Endodermal cell (in vitro differentiated cells): ENCODE results near the gene BEX4. TPM values are rescaled to one million over a fixed set of nuclear protein-coding genes. Genes with fewer than 3 reads are reported as not detected.

Experiments used
- DNase-seq: peaks from one replicate; pipeline ENCODE4 v3.0.0-alpha.2; 2017
- H3K27ac ChIP-seq: 2 replicates; pipeline ENCODE4 v1.5.1; 2013; ENCODE audit warnings: mild to moderate bottlenecking, low read depth, low read length, moderate library complexity
- H3K27me3 ChIP-seq: 2 replicates; pipeline ENCODE4 v1.6.1; 2013; ENCODE audit warnings: mild to moderate bottlenecking, low read length, moderate library complexity; ENCODE audit not compliant: insufficient read depth, control insufficient read depth, poor library complexity, severe bottlenecking
- H3K36me3 ChIP-seq: 2 replicates; pipeline ENCODE4 v1.7.0; 2013; ENCODE audit warnings: mild to moderate bottlenecking, low read length, moderate library complexity; ENCODE audit not compliant: control insufficient read depth, insufficient read depth
- H3K4me1 ChIP-seq: one replicate; pipeline ENCODE4 v1.7.0; 2013; ENCODE audit warnings: low read length; ENCODE audit not compliant: control insufficient read depth, insufficient read depth
- H3K4me3 ChIP-seq: 2 replicates; pipeline ENCODE4 v1.5.1; 2013; ENCODE audit warnings: mild to moderate bottlenecking, low read length, moderate library complexity
- H3K9ac ChIP-seq: 2 replicates; pipeline ENCODE4 v1.6.1; 2013; ENCODE audit warnings: mild to moderate bottlenecking, low read length, moderate library complexity; ENCODE audit not compliant: poor library complexity, severe bottlenecking; ENCODE audit errors: extremely low read depth
- H3K9me3 ChIP-seq: 2 replicates; pipeline ENCODE4 v1.6.1; 2013; ENCODE audit warnings: mild to moderate bottlenecking, low read length, moderate library complexity; ENCODE audit not compliant: control insufficient read depth
- H3K27ac Mint-ChIP-seq: 2 replicates; pipeline ENCODE4 v1.8.0; 2020; ENCODE audit warnings: mixed read lengths
- H3K27me3 Mint-ChIP-seq: 2 replicates; pipeline ENCODE4 v1.8.0; 2021; ENCODE audit warnings: mild to moderate bottlenecking, mixed read lengths; ENCODE audit not compliant: insufficient read depth
- H3K36me3 Mint-ChIP-seq: 2 replicates; pipeline ENCODE4 v1.8.0; 2020; ENCODE audit warnings: low read depth, mixed read lengths
- H3K4me1 Mint-ChIP-seq: 2 replicates; pipeline ENCODE4 v1.8.0; 2020; ENCODE audit warnings: mixed read lengths
- H3K4me3 Mint-ChIP-seq: 2 replicates; pipeline ENCODE4 v1.8.0; 2020; ENCODE audit warnings: mild to moderate bottlenecking, moderate library complexity, mixed read lengths
- H3K9me3 Mint-ChIP-seq: 2 replicates; pipeline ENCODE4 v1.8.0; 2020; ENCODE audit warnings: mild to moderate bottlenecking, mixed read lengths
- WGBS, 2 experiments: methylation state at CpG; one replicate each; pipeline versions ENCODE4 v1.1.5 to v1.1.7; 2013; ENCODE audit warnings: missing lambda C conversion rate in 2 of 2, mixed read lengths in 1 of 2; ENCODE audit not compliant: insufficient coverage in 1 of 2, insufficient read length in 1 of 2; 5-methylcytosine and 5-hydroxymethylcytosine counted together
- total RNA-seq, 2 donors: library from RNA; stranded (reverse); fragmentation: NEBNext Ultra II Directional in 1 of 2; extraction: Animal tissue kit (Norgen Biotek cat#: 25700) in 1 of 2; gene quantifications; 2 replicates in 1 of 2; 3 replicates in 1 of 2; pipeline ENCODE4 v1.2.1, GENCODE V29; 2021
- TF ChIP-seq, protein P1 (sequence below): fragments of 200-600 bp; sonication (generic); conservative IDR thresholded peaks from 2 replicates; pipeline ENCODE4 v1.5.0; 2021; ENCODE audit warnings: antibody characterized with exemption, mild to moderate bottlenecking

The BEX4 gene
- total RNA-seq, 2 donors from 2014 or later: 65.1 to 71.0 TPM

DNA sequence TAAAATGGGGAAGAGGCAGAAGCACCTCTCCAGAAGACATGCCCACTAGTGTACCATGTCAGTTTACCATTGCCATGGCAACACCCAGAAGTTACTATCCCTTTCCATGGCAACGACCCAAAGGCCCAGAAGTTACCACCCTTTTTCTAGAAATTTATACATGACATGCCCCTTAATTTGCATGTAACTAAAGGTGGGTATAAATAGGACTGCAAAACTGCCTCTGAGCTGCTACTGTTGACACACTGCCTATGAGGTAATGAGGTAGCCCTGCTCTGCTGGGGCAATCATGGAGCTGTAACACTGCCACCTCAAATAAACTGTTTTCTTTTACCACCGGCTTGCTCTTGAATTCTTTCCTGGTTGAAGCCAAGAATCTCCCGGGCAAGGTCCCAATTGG is 13.9 kb upstream of the BEX4 start:
- no peak overlapping the region for H3K4me3 ChIP-seq
- H3K36me3 ChIP-seq: no peaks in the 10 kb centered on the region
- H3K36me3 Mint-ChIP-seq: no peaks in the 10 kb centered on the region
- peaks cover 19% of the 10 kb centered on the region for H3K9me3 Mint-ChIP-seq
- no peak overlapping the region for H3K27ac Mint-ChIP-seq
- no peaks in the 10 kb centered on the region for H3K27me3 ChIP-seq
- H3K9ac ChIP-seq: no peak overlapping the region
- H3K27me3 Mint-ChIP-seq: peaks cover 8% of the 10 kb centered on the region
- H3K4me3 Mint-ChIP-seq: no peak overlapping the region
- H3K4me1 Mint-ChIP-seq: no peaks in the 10 kb centered on the region
- no peak for DNase-seq
- WGBS, 2 experiments: 70% methylated on average over 1 of the region's 3 CpGs; no CpG with 5 or more reads in 1 of the 2 experiments
- no peaks in the 10 kb centered on the region for H3K9me3 ChIP-seq
- H3K4me1 ChIP-seq: no peaks in the 10 kb centered on the region
- no peak overlapping the region for H3K27ac ChIP-seq
- TF ChIP-seq, protein P1, sequence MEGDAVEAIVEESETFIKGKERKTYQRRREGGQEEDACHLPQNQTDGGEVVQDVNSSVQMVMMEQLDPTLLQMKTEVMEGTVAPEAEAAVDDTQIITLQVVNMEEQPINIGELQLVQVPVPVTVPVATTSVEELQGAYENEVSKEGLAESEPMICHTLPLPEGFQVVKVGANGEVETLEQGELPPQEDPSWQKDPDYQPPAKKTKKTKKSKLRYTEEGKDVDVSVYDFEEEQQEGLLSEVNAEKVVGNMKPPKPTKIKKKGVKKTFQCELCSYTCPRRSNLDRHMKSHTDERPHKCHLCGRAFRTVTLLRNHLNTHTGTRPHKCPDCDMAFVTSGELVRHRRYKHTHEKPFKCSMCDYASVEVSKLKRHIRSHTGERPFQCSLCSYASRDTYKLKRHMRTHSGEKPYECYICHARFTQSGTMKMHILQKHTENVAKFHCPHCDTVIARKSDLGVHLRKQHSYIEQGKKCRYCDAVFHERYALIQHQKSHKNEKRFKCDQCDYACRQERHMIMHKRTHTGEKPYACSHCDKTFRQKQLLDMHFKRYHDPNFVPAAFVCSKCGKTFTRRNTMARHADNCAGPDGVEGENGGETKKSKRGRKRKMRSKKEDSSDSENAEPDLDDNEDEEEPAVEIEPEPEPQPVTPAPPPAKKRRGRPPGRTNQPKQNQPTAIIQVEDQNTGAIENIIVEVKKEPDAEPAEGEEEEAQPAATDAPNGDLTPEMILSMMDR: no peak

DNA sequence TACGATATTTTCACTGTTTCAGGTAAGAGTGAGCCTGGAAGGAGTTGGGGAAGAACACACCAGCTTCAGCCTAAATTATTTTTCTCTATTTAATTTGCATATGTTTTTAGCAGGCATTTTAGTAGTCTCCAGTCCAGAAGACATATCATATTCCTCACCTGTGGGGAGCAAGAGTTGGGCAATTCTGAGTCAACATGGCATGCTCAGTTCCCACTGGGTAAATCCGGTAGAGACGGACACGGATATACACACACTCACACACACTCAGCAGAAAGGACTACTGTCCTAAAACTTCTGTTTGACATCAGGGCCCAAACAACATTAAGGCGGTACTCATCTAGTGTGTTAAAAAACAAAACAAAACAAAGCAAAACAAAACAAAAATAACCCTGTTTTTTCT is 4.9 kb upstream of the BEX4 start:
- no peaks in the 10 kb centered on the region for H3K36me3 Mint-ChIP-seq
- Histone ChIP-seq H3K4me1 (no peaks in the 10 kb centered on the region), H3K9me3 (no peaks in the 10 kb centered on the region), H3K27ac (no peak overlapping the region), H3K36me3 (no peaks in the 10 kb centered on the region), H3K27me3 (no peaks in the 10 kb centered on the region), H3K4me3 (no peak overlapping the region), H3K9ac (no peak overlapping the region)
- no peak for DNase-seq
- H3K27me3 Mint-ChIP-seq: peaks cover 7% of the 10 kb centered on the region
- 98% methylated on average over 5 of the region's 5 CpGs; no CpG with 5 or more reads in 1 of the 2 experiments for WGBS, 2 experiments
- no peak overlapping the region for H3K27ac Mint-ChIP-seq
- TF ChIP-seq, protein P1: no peak
- no peak overlapping the region for H3K4me3 Mint-ChIP-seq
- H3K4me1 Mint-ChIP-seq: peaks cover 2% of the 10 kb centered on the region
- peaks cover 10% of the 10 kb centered on the region for H3K9me3 Mint-ChIP-seq

DNA sequence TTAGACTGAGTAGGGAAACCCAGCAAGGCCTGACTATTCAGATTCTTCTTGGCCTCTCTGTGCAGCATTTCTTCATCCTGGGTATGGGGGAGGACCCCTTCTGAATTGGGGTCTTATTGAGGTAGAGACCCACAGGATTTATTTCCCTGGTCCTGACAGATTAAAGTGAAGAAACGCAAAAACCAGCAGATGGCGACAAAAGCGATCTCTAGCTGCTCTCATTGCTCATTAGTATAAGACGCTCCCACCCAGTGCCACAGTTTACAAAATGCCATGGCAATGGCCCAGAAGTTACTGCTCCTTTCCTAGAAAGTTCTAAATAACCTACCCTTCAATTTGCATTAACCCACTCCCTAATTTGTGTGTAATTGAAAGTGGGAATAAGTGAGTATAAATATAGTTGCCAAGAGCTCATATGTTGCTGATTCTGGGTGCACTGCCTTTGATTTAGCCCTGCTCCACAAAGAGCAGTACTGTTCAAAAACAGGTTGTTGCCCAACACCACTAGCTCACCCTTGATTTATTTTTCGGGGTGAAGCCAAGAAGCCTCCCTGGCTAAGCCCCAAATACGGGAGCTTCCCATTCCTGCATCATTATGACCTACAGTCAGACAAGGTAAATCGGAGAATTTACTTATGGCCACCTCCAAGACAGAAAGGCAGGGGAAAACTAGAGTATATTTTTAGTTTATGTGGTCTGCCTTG is 3.7 kb upstream of the BEX4 start:
- WGBS, 2 experiments: 30% methylated on average over 7 of the region's 7 CpGs; no CpG with 5 or more reads in 1 of the 2 experiments
- Mint-ChIP-seq H3K36me3 (peaks cover 4% of the 10 kb centered on the region), H3K9me3 (peaks cover 15% of the 10 kb centered on the region), H3K4me1 (peaks cover 5% of the 10 kb centered on the region), H3K4me3 (no peak overlapping the region), H3K27ac (peak overlapping the region; percentile 3), H3K27me3 (peaks cover 6% of the 10 kb centered on the region)
- H3K36me3 ChIP-seq: peaks cover 1% of the 10 kb centered on the region
- H3K9ac ChIP-seq: no peak overlapping the region
- no peaks in the 10 kb centered on the region for H3K27me3 ChIP-seq
- H3K4me1 ChIP-seq: no peaks in the 10 kb centered on the region
- H3K9me3 ChIP-seq: no peaks in the 10 kb centered on the region
- no peak overlapping the region for H3K27ac ChIP-seq
- H3K4me3 ChIP-seq: no peak overlapping the region
- TF ChIP-seq, protein P1: peak; percentile 76
- DNase-seq: peak; percentile 83
